Measurements from ENCODE around the gene TGM3. TPM values are rescaled to one million over a fixed set of nuclear protein-coding genes. Genes with fewer than 3 reads are reported as not detected.

TGM3 gene
- total RNA-seq, 1 experiment from 2014 or later = not detected

GRCh38 chr20:2326046-2326445, 30.2 kb downstream of the TGM3 start:
- Histone ChIP-seq H3K9me2 (ENCODE audit: insufficient read depth) (no peaks in the 10 kb centered on the region), H4K20me1 (ENCODE audit: insufficient read depth) (no peaks in the 10 kb centered on the region), H3K9ac (ENCODE audit: low read length) (no peak overlapping the region), H3K36me3 (ENCODE audit: control insufficient read depth in 1 of 2, insufficient read depth in 2 of 2, low read length in 2 of 2) (no peaks in the 10 kb centered on the region), H2AFZ (ENCODE audit: low read depth, low read length, poor library complexity, severe bottlenecking) (no peak overlapping the region), H3K9me3 (ENCODE audit: control insufficient read depth in 1 of 2, insufficient read depth in 1 of 2, low read depth in 1 of 2, low read length in 2 of 2) (no peaks in the 10 kb centered on the region), H3K27me3 (ENCODE audit: insufficient read depth, low read length) (0 out of 2 replicates have a peak, but pooled peaks cover 12% of the 10 kb centered on the region), H3K79me2 (ENCODE audit: insufficient read depth, low read length) (no peaks in the 10 kb centered on the region), H3K4me2 (ENCODE audit: low read length) (no peak overlapping the region), H3K27ac (ENCODE audit: low read depth, low read length) (no peak overlapping the region), H3K4me1 (ENCODE audit: control insufficient read depth in 1 of 2, insufficient read depth in 2 of 2, low read length in 2 of 2) (no peaks in the 10 kb centered on the region), H3K4me3 (replicated peaks in 1 of 2; ENCODE audit: low read depth in 1 of 2, low read length in 2 of 2) (no peak overlapping the region)
- ChIA-PET RAD21 (ENCODE audit: low non-redundant PET in 1 of 2, low total read pairs in 2 of 2, uncharacterized antibody in 2 of 2, unreplicated experiment in 2 of 2) (no interaction called here), CTCF (no interaction called here), POLR2A (no interaction called here)
- no peak for TF ChIP-seq EGR1 (IDR thresholded peaks at IDR 0.05; ENCODE audit: low read depth)
- TF ChIP-seq, protein P1, sequence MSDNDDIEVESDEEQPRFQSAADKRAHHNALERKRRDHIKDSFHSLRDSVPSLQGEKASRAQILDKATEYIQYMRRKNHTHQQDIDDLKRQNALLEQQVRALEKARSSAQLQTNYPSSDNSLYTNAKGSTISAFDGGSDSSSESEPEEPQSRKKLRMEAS (IDR thresholded peaks at IDR 0.05) = no peak
- no peak for TF ChIP-seq REST (IDR thresholded peaks at IDR 0.05; ENCODE audit: low read depth)
- TF ChIP-seq ATF3 (IDR thresholded peaks at IDR 0.05) = no peak
- no peak for TF ChIP-seq EZH2 (IDR thresholded peaks at IDR 0.05)
- TF ChIP-seq, protein P2, sequence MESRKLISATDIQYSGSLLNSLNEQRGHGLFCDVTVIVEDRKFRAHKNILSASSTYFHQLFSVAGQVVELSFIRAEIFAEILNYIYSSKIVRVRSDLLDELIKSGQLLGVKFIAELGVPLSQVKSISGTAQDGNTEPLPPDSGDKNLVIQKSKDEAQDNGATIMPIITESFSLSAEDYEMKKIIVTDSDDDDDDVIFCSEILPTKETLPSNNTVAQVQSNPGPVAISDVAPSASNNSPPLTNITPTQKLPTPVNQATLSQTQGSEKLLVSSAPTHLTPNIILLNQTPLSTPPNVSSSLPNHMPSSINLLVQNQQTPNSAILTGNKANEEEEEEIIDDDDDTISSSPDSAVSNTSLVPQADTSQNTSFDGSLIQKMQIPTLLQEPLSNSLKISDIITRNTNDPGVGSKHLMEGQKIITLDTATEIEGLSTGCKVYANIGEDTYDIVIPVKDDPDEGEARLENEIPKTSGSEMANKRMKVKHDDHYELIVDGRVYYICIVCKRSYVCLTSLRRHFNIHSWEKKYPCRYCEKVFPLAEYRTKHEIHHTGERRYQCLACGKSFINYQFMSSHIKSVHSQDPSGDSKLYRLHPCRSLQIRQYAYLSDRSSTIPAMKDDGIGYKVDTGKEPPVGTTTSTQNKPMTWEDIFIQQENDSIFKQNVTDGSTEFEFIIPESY (IDR thresholded peaks at IDR 0.05; ENCODE audit: extremely low read depth, insufficient replicate concordance, low read length) = no peak
- TF ChIP-seq POLR2AphosphoS5 (IDR thresholded peaks at IDR 0.05; ENCODE audit: low read depth, low read length) = no peak
- no peak for TF ChIP-seq POLR2A (IDR thresholded peaks at IDR 0.05; ENCODE audit: borderline replicate concordance, extremely low read depth, insufficient read depth, insufficient read length)
- TF ChIP-seq SP1 (IDR thresholded peaks at IDR 0.05; ENCODE audit: low read depth) = no peak
- no peak for TF ChIP-seq ZNF274 (IDR thresholded peaks at IDR 0.05; ENCODE audit: low read depth, low read length)
- intact Hi-C loops (cut with micrococcal nuclease) = no loop called here
- no peak for ATAC-seq
- no TSS peak for BruUV-seq (replicated peaks)
- DNase-seq (ENCODE audit: low read depth, low spot score) = no peak

Data from HCT116 (cell line).